PC-9 (cell line): ENCODE data around the gene AUTS2. TPM values are rescaled to one million over a fixed set of nuclear protein-coding genes. Genes with fewer than 3 reads are reported as not detected.

Experiments used
- BruUV-seq: library from RNA; stranded (reverse); fragments of 400-500 nt; replicated peaks from 2 replicates; lab custom pipeline; 2021; lab: Mats Ljungman, UMichigan
- CTCF ChIA-PET: fragments of 300-600 bp; sonication (Branson Sonifier 250); formaldehyde crosslinking; loops from one replicate; lab custom pipeline; 2022; ENCODE audit warnings: antibody characterized with exemption; lab: Charles Lee
- POLR2A ChIA-PET: fragments of 300-600 bp; sonication (Branson Sonifier 250); formaldehyde crosslinking; loops from one replicate; lab custom pipeline; 2022; ENCODE audit warnings: antibody characterized with exemption; ENCODE audit not compliant: unreplicated experiment; lab: Charles Lee
- DNase-seq, 2 experiments: peaks; one replicate each; pipeline versions ENCODE4 v3.0.0 to v3.0.0-alpha.2; 2015 to 2022; ENCODE audit warnings: mixed read lengths in 1 of 2
- H2AFZ ChIP-seq: fragments of 200-600 bp; sonication (generic); 2 replicates; pipeline ENCODE4 v1.8.1; 2017; ENCODE audit warnings: antibody characterized with exemption
- H3F3A ChIP-seq: fragments of 200-600 bp; sonication (generic); 2 replicates; pipeline ENCODE4 v1.8.1; 2017; ENCODE audit warnings: antibody characterized with exemption, mild to moderate bottlenecking, low read depth; ENCODE audit not compliant: insufficient read depth
- H3K27ac ChIP-seq: fragments of 200-600 bp; sonication (generic); 2 replicates; pipeline ENCODE4 v1.6.1; 2016; ENCODE audit warnings: mixed run types
- H3K27me3 ChIP-seq: fragments of 200-600 bp; sonication (generic); 2 replicates; pipeline ENCODE4 v1.6.1; 2016; ENCODE audit warnings: low read depth, mixed run types; ENCODE audit not compliant: insufficient read depth
- H3K36me3 ChIP-seq: fragments of 200-600 bp; sonication (generic); 2 replicates; pipeline ENCODE4 v1.6.1; 2016; ENCODE audit warnings: low read depth, mixed run types
- H3K4me1 ChIP-seq: fragments of 200-600 bp; sonication (generic); replicated peaks from 2 replicates; pipeline ENCODE4 v1.6.1; 2016; ENCODE audit warnings: mixed run types; ENCODE audit not compliant: insufficient read depth
- H3K4me2 ChIP-seq: fragments of 200-600 bp; sonication (generic); 2 replicates; pipeline ENCODE4 v1.6.1; 2017; ENCODE audit warnings: mixed run types
- H3K4me3 ChIP-seq: fragments of 200-600 bp; sonication (generic); 2 replicates; pipeline ENCODE4 v1.6.1; 2016; ENCODE audit warnings: mixed run types
- H3K79me2 ChIP-seq: fragments of 200-600 bp; sonication (generic); 2 replicates; pipeline ENCODE4 v1.6.1; 2017; ENCODE audit warnings: low read depth, mixed run types
- H3K9me2 ChIP-seq: fragments of 200-600 bp; sonication (generic); 2 replicates; pipeline ENCODE4 v1.8.1; 2017; ENCODE audit warnings: mild to moderate bottlenecking; ENCODE audit not compliant: insufficient read depth
- H3K9me3 ChIP-seq: fragments of 200-600 bp; sonication (generic); 2 replicates; pipeline ENCODE4 v1.8.1; 2016; ENCODE audit warnings: low read depth; ENCODE audit not compliant: insufficient read depth
- H4K20me1 ChIP-seq: fragments of 200-600 bp; sonication (generic); 2 replicates; pipeline ENCODE4 v1.8.1; 2017; ENCODE audit not compliant: insufficient read depth
- CTCF ChIP-seq: fragments of 200-600 bp; sonication (generic); conservative IDR thresholded peaks from 2 replicates; pipeline ENCODE4 v1.6.1; 2017; ENCODE audit warnings: mixed run types, antibody characterized with exemption, mild to moderate bottlenecking, moderate library complexity
- EZH2 ChIP-seq: fragments of 200-600 bp; sonication (generic); IDR thresholded peaks from 2 replicates; pipeline ENCODE4 v1.8.0; 2017; ENCODE audit warnings: antibody characterized with exemption, low read depth
- intact Hi-C: fragments of 100-400 bp; cut with micrococcal nuclease; formaldehyde crosslinking; loops from one replicate; pipeline ENCODE4 v1.10.0; 2022; ENCODE audit not compliant: unreplicated experiment
- total RNA-seq: library from RNA; stranded (reverse); gene quantifications from 2 replicates; pipeline ENCODE4 v1.2.3, GENCODE V29; 2021

Gene AUTS2
- total RNA-seq, 1 experiment from 2014 or later: not detected

DNA sequence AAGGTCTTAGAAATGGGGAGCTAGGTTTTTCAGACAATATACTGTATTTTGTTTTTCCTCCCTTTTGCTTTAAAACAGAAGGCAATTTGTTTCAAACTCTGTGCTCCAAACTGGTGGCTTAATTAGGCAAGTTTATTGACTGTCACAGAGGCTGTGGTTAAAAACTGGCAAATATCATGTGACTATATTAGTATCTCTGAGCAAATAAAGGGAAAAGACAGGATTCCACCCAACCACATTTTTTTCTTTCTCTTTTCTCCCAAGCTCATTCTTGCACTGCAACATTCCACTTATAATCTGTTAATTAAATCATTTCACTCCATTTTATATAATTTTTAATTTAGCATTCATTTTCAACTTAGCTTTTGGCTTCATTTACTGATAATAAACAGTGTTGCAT is 615.8 kb downstream of the AUTS2 start:
- Histone ChIP-seq H2AFZ (no peak overlapping the region), H3K27ac (no peak overlapping the region), H3K9me2 (no peaks in the 10 kb centered on the region), H3K4me2 (no peak overlapping the region), H3K4me3 (no peak overlapping the region), H3K9me3 (no peaks in the 10 kb centered on the region), H4K20me1 (no peaks in the 10 kb centered on the region), H3K36me3 (no peaks in the 10 kb centered on the region), H3F3A (no peaks in the 10 kb centered on the region), H3K79me2 (no peaks in the 10 kb centered on the region), H3K27me3 (no peaks in the 10 kb centered on the region; the same call in 1 of the 2 replicates), H3K4me1 (no peaks in the 10 kb centered on the region)
- BruUV-seq: no TSS peak
- POLR2A ChIA-PET: no interaction called here
- intact Hi-C loops: no loop called here
- CTCF ChIA-PET: no interaction called here
- no peak for DNase-seq
- TF ChIP-seq EZH2 (no peak), CTCF (no peak)

DNA sequence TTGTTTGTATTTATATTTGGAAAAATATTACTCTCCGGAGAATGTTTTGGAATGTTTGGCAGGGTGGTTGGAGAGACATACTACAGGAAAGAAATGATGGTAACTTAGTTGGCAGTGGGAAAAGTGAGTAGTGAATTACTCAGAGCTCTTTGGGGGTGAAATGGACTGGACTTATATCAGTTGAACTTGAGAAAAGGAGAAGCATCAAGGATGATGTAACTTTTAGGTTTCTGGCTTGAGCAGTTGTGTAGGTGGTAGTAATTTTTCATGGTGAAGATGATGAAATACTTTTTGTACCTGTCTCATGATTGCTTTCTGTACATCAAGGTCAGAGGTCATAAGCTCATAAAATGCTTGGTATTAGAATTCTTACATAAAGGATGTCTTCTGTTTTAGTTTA is 617.2 kb downstream of the AUTS2 start:
- Histone ChIP-seq H3K4me2 (no peak overlapping the region), H4K20me1 (no peaks in the 10 kb centered on the region), H2AFZ (no peak overlapping the region), H3K27ac (no peak overlapping the region), H3K4me3 (no peak overlapping the region), H3F3A (no peaks in the 10 kb centered on the region), H3K27me3 (no peaks in the 10 kb centered on the region; the same call in 1 of the 2 replicates), H3K4me1 (no peaks in the 10 kb centered on the region), H3K9me2 (no peaks in the 10 kb centered on the region), H3K79me2 (no peaks in the 10 kb centered on the region), H3K9me3 (no peaks in the 10 kb centered on the region), H3K36me3 (no peaks in the 10 kb centered on the region)
- TF ChIP-seq EZH2: no peak
- TF ChIP-seq CTCF: no peak
- DNase-seq: no peak
- intact Hi-C loops: no loop called here
- BruUV-seq: no TSS peak
- ChIA-PET POLR2A (no interaction called here), CTCF (no interaction called here)

GRCh38 chr7:70217571-70217970 is 619.3 kb downstream of the AUTS2 start:
- Histone ChIP-seq H3K9me2 (no peaks in the 10 kb centered on the region), H3K4me1 (no peaks in the 10 kb centered on the region), H3K4me2 (no peak overlapping the region), H3K79me2 (no peaks in the 10 kb centered on the region), H3K36me3 (no peaks in the 10 kb centered on the region), H2AFZ (no peak overlapping the region), H3K27me3 (no peaks in the 10 kb centered on the region; the same call in 1 of the 2 replicates), H3K4me3 (no peak overlapping the region), H3K9me3 (no peaks in the 10 kb centered on the region), H3F3A (no peaks in the 10 kb centered on the region), H3K27ac (no peak overlapping the region), H4K20me1 (no peaks in the 10 kb centered on the region)
- TF ChIP-seq EZH2 (no peak), CTCF (no peak)
- BruUV-seq: no TSS peak
- ChIA-PET CTCF (no interaction called here), POLR2A (no interaction called here)
- no peak for DNase-seq
- intact Hi-C loops: no loop called here
